Activated CD4-positive, alpha-beta T cell treated with anti-CD3 and anti-CD28 coated beads, Interleukin-2, Interleukin-4, amounts not matched to agents 100 ng/mL and 50 ng/mL, durations not matched to agents 16 hours and 8 hours (primary cell): ENCODE measurements around the gene ZDHHC11B.
"Not testable (repeated sequence)": the region's sequence is repeated elsewhere in the genome, so short reads cannot be mapped to it uniquely, and the experiment has no call there.

Experiments used
- DNase-seq: peaks from one replicate; pipeline ENCODE4 v3.0.0-alpha.2; 2020; ENCODE audit warnings: low spot score

The ZDHHC11B gene, protein sequence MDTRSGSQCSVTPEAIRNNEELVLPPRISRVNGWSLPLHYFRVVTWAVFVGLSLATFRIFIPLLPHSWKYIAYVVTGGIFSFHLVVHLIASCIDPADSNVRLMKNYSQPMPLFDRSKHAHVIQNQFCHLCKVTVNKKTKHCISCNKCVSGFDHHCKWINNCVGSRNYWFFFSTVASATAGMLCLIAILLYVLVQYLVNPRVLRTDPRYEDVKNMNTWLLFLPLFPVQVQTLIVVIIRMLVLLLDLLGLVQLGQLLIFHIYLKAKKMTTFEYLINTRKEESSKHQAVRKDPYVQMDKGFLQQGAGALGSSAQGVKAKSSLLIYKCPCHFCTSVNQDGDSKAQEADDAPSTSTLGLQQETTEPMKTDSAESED

DNA sequence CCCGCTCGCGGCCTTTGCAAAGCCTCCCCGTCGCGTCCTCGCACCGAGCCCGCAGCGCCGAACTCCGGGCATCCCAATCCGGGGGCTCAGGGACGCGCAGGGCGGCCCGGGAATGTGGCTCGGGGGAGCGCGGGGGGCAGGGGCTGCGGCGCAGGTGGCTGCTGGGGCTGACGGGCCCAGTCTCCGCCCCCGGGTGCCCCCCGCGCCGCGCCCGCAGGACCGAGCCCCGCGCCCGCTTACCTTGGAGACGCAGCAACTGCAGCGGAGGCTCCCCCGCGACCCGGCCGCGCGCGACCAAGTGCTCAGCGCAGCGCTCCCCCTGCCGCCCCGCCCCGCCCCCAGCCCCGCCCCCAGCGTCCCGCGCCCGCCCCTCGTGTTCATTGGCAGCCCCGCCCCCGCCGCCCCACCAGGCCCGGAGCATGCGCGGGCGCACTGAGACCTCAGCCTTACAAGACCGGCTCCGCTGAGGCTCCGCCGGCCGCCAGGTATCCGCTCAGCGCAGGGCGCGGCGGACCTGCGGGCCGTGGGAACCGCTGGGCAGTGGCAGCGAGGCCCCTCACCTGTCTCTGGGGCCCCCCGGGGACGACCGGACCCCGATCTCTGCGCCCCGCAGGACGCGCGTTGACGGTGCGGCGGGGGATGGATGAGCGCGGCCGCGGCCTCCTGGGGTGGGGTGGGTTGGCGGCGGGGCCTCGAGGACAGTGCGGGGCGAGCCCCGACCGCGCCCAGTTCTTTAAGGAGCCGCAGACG lies at the start of gene ZDHHC11B:
TSS of gene ZDHHC11B (minus strand) at position 302 of the 750 bp plus-strand sequence. CDS start 17,810 bp downstream, outside the sequence.
- DNase-seq = peak; percentile 88

DNA sequence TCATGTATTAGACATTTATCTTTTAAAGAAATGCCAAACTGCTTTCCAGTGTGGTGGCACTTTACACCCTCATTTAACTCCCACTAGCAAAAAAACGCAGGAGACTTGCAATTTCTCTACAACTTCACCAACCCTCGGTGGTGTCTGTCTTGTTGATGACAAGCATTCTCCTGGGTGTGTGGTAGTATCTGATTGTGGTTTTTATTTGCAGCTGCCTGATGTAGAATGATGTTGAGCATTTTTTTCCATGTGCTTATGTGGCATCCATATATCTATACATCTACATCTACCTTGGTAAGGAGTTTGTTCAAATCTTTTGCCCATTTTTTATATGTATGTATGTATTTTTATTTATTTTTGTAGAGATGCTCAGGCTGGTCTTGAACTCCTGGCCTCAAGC lies 49.5 kb upstream of the ZDHHC11B start:
- not testable (repeated sequence) for DNase-seq

DNA sequence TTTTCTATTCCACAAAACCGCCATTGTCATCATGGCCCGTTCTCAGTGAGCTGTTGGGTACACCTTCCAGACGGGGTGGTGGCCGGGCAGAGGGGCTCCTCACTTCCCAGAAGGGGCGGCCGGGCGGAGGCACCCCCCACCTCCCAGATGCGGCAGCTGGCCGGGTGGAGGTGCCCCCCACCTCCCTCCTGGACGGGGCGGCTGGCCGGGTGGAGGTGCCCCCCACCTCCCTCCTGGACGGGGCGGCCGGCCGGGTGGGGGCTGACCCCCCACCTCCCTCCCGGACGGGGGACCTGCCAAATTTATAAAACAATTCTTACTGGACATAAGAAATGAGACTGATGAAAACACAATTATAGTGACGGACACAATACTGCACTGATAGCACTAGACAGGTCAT lies 43.7 kb upstream of the ZDHHC11B start:
- DNase-seq = not testable (repeated sequence)

DNA sequence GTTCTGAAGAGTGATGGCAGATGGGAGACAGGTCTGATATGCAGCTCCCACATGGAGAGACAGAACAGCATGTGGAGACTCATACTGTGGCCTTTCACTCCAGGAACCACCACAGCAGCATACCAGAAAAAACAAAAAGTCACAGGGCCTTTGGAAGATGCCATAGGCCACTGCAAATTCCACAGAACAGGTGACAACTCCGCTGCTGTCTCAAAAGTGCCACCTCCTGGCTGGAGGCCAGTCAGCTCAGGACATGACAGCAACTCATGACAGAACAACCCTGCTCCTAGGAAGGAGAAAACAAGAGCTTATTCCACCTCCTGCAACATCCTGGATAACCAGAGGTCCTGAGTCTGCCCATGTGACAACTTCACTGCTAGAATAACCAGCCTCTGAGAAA lies 41.0 kb upstream of the ZDHHC11B start:
- not testable (repeated sequence) for DNase-seq

DNA sequence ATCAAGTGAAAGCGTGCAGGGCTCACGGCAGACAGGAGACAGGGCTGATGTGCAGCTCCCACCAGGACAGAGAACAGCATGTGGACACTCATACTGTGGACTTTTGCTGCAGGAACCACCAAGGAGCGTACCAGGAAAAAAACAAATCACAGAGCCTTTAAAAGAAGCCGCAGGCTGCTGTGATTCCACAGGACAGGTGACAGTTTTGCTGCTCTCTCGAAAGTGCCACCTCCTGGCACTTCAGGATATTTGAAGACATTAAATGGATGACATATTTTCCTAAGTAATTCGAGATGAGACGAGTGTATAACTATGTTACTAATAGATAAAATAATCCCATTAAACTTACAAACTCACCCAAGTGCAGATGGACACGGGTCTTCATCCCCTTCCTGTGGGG lies 37.0 kb upstream of the ZDHHC11B start:
- no peak for DNase-seq

DNA sequence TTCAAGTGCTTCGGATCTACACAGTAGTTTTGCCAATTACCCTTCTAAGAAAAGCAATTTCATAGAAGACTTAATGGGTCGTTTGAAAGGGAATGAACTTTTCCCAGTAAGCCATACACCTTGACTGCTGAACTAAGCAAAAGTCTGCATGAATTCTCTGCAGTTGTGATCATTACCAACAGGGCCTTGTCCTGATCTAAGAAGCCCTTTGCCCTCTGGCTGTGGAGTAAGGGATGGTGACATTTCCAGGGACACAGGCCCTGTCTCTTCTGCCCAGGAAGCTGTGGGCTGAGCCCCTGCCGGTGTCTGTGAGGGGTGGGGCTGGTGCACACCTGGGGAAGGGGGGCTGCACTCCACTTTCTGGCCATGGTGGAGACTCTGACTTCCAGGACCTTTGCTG lies 35.7 kb upstream of the ZDHHC11B start:
- DNase-seq = no peak

DNA sequence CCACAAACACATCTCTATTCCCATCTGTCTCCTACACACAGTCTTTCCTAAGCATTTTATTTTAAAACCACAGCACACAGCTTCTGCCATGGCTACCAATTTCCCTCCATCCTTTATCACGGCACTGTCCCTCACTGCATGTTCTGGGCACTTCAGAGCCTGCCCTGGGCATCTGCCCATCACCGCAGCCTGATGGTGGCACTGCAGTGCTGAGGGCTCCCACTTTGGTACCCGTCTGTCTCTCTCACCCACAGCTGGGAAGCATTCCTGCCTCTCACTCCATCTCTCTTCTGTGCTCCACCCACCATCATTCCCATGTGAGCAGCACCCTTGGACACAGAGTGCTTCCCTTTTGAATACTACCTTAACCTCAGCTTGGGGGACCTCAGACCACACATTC lies 34.5 kb upstream of the ZDHHC11B start:
- no peak for DNase-seq

DNA sequence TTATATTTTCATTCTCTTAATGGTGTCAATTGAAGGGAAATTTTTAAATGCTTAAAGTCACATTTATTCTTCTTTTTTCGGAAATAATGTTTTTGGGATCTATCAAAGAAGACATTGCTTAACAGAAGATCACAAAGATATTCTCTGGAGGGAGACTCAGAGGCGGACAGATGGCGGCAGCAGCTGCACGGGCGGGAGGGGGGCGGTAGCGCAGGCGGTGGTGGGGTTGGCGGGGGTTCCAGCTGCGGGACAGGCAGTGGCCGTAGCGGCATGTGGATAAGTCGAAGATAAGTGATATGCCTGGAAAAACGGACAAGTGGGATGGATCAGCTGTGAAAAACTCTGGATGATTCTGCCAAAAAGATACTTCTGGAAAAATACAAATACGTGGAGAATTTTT lies 31.6 kb upstream of the ZDHHC11B start:
- no peak for DNase-seq

DNA sequence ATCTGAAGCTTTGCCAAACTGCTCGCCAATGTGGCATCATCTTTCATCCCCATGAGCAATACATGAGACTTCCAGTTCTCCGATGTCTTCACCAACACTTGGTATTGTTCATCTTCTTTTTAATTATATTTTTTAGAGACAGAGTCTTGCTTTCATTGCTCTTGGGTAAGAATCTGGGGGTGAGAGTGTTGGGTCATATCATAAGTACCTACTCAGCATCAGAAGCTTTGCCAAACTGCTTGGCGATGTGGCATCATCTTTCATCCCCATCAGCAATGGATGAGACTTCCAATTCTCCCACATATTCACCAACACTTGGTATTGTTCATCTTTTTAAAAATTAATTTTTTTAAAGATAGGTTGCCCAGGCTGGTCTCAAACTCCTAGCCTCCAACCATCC lies 30.9 kb upstream of the ZDHHC11B start:
- no peak for DNase-seq

DNA sequence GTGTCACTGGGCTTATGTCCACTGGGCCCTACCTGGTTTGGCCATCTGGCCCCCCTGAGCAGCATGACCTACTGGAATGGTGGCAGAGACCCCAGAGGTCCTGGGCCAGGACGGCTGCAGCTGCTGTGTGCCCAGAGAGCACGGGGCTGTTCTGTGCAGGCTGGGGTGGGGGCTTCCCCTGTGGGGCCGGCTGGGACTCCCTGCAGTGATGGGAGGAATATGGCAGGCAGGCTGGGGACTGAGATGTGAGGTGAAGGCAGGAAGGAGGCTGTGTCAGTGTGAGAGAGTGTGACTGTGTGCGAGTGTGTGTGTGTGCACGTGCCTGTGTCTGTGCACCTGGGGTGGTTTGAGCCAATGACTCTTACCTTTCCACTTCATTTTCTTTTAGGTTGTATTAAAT lies 29.0 kb upstream of the ZDHHC11B start:
- DNase-seq = not testable (repeated sequence)

DNA sequence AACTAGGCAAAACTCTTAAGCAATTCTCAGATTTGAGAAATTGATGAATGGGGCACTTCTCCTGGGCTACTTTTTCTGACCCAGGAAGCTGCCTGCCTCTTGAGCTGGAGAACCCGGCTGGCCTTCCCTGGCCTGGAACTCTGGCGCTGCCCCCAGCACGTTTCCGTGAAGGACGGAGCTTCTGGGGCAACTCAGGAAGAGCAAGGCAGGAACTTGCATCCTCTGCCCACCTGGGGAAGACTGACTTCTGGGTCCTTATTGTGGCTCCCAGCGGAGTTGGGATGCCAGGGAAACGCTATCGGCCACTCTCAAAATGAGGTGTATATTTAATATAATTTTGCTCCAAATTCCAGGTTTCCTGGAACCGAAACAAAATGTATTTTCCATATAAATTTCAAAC lies 26.9 kb upstream of the ZDHHC11B start:
- DNase-seq = not testable (repeated sequence)

DNA sequence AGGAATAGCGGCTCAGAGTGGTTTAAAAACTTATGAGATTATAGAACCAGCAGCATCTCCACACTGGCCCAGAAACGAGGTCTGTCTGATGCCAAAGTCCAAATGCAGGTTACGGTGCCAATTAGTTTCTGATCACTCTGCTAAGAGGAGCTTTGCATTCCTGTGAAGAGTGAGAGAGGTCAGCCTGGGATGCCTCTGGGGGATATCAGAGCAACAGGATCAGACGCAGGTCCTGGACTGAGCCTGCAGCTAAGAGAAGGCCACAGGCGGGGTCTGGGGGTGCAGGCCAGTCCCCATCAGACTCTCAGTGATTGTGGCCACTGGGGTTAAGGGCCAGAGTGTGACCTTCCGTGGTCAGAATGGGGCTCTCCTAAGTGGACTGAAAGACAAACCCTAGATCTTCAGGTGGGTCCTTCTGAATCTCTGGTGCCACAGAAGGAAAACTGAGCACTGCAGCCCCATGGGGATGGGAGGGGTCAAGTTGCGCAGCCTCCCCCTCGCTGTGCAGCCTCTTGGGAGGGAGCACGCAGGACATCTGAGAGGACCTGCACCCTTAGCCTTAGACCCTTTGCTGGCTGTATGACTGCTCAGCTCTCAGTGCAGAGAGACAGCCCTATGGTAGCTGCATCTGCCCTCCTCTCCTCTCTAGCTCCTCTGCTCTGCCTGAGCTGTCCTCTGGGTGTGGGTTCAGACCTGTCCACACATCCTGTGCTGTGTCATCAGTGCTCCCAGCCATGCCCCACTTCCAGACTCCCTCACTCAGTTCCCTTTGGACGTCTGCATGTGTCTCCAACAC lies 23.4 kb upstream of the ZDHHC11B start:
- DNase-seq = not testable (repeated sequence)

DNA sequence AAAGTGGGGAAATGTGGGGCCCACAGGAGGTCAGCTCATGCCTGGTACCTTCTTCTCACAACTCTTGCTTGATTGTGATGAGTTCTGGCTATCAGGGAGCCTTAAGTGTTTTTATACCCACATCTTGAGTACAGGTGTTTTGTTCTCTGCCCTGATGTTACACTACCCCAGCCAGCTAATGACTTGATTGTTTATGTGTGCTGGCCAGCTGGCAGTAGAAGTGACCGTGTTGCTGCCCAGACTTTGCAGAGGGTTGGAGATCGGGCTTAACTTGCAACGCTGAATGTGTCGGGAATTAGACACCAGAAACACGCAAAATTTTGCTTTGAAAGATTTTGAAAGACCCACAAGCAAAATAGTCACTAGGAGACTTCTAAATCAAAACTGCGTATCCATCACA lies 16.9 kb upstream of the ZDHHC11B start:
- DNase-seq = no peak

DNA sequence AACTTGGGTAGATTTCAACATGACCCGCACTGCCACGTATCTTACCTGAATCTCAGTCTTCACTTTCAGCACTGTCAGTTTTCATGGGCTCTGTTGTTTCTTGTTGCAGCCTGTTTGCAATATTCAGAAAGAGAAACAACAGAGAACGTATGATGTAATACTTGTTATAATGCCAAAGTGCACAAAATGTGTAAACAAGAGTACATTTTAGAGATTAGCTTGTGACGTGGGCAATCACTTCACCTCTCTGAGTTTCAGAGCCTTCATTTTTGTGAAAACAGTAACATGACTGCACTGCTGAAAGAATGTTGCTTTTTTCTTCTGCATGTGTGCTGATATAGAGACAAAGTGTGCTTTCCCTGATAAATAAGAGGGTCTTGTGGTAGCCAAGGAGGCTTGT lies 16.5 kb upstream of the ZDHHC11B start:
- not testable (repeated sequence) for DNase-seq

DNA sequence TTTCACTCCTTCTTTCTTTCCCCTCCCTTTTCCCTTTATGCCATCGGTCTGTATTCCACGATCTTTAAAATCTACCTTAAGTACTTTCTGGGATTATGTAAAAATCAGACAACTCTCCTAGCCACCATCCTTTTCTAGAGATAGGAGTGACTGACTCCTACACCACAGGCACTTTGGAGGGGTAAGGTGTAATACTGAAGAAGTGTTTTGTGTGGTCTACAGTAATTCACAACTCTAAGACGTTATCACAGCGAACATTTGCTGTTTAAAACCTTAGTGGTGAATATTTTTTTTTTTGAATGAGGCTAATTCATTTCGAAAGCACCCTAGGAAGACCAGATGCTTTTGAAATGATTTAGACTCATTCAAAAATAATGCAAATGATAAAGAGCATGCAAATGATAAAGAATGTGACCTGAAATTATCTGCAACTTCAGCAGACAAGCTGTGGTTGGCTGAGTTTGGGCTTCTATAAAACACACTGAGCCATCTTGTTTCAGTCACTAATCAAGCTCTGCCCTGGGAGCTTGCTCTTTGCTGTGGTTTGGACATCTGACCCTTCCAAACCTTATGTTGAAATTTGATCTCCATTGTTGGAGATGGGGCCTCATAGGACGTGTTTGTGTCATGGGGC lies 14.1 kb upstream of the ZDHHC11B start:
- not testable (repeated sequence) for DNase-seq

DNA sequence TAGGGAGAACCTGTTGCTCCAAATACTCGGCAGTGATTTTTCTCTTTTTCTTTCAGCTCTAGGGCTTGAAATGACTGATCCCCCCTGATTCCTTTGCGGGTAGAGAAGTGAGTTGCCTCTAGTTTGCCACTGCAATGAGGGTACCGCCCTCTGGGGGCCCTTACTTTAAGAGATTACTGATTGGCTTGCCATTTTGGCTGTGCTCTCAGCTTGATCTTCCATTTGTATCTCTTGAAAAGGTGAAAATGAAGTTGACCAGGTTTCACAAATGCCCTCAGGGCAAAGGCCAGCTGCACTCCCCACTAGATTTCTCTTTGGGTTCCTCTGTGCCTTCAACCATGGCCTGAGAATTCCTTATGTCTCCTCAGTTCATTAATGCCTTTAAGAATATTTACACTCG lies 13.5 kb upstream of the ZDHHC11B start:
- not testable (repeated sequence) for DNase-seq

DNA sequence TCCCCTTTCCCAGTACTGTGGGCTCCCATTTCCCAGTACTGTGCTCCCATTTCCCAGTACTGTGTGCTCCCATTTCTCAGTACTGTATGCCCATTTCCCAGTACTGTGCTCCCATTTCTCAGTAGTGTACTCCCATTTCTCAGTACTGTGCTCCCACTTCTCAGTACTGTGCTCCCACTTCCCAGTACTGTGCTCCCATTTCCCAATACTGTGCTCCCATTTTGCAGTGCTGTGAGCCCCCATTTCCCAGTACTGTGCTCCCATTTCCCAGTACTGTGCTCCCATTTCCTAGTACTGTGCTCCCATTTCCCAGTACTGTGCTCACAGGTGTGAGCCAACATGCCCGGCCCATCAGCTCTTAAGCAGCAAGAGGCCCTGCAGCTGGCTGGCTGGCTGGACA lies 11.3 kb upstream of the ZDHHC11B start:
- not testable (repeated sequence) for DNase-seq

DNA sequence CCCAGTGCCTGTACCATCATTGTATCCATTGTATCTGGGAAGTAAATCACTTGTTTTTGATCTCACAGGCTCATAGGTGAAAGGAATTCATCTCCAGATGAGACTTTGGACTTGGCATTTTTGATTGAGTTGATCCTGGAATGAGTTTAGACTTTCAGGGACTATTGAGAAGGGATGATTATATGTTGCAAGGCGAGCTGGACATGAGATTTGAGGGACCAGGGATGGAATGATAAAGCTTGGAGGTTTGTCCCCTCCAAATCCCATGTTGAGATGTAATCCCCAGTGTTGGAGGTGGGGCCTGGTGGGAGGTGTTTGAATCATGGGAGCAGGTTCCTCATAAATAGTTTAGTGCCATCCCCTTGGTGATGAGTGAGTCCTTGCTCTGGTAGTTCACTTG lies 10.4 kb upstream of the ZDHHC11B start:
- DNase-seq = not testable (repeated sequence)

DNA sequence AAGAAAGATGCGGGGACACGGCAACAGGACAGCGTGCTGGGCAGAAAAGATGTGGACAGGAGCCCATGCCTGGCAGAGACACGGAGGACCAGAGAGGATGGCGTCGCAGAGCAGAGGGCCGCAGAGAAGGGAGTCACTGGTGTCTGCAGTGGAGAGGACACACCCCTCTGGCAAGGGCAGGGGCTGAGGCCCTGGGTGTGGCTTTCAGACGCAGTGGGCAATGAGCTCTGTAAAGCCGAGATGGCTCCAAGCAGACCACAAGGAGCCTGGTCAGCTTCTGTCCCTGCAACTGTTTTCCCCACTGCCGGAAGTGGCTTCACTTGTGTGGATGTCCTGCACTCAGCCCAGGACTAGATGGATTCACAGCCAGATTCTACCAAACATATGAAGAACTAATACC lies 4.2 kb upstream of the ZDHHC11B start:
- DNase-seq = not testable (repeated sequence)

DNA sequence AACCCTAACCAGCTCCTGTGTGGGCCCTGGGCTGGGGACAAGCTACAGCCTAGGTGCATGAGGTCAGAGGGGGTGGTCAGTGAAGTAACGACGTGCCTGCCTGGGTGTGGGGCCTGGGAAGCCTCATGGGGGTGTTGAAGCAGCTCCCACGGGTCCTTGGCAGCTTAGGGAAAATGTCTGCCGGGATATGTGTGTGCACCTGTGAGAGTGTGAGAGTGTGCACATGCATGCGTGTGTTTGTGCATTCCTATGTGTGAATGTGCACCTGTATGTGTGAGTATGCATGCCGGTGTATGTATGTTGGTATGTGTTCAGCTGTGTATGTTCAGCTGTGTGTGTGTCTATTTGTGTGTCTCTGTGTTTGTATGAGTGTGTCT lies 3.3 kb upstream of the ZDHHC11B start:
- DNase-seq = not testable (repeated sequence)

DNA sequence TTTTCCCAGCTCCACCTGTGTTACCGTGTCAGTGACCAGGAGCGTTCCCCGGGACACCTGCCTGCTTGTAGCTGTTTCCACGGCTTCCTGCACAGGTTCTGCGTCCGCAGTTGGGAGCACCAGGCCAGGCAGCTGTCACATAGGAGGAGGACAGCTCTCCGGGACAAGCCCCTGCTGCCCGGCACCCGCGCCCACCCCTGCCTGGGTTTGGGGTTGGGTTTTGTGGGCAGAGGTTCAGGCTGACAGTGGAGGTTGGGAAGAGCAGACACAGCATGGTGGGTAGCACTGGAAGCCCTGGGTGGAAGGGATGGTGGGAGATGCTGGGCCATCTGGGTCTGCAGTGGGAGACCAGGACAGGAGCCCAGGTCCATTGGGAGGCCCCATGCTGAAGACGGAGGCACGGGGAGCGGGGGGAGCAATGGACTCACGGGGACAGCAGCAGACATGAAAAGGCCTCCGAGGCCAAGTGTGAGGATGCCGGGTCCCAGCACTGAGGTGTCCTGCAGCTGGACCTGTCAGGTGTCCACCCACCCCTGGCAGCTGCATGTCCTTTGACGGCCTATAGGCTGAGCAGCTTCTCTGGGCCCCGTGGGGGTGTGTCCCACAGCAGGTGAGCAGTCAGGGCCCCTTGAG lies 2.8 kb upstream of the ZDHHC11B start:
- DNase-seq = not testable (repeated sequence)
